K562 (cell line): ENCODE results near the gene ACTN4. TPM values are rescaled to one million over a fixed set of nuclear protein-coding genes. Genes with fewer than 3 reads are reported as not detected.
A peak's percentile ranks its signal among the peaks of the same experiment; 100 is the strongest.

Experiments used
- ATAC-seq: fragments of 200-7000 bp; cut with Tn5 transposase; 3 replicates; pipeline ENCODE4 v1.9.1; 2020; ENCODE audit warnings: moderate library complexity
- BruUV-seq: library from RNA; stranded (reverse); fragments of 400-500 nt; replicated peaks from 2 replicates; lab custom pipeline; 2021; lab: Mats Ljungman, UMichigan
- CTCF ChIA-PET: fragments of 300-600 bp; formaldehyde crosslinking; extraction: SDS; loops from one replicate; lab custom pipeline; 2021; ENCODE audit warnings: low intra/inter-chr PET ratio; lab: Yijun Ruan, JAX
- POLR2A ChIA-PET: fragments of 300-600, 350-650 bp; sonication (Branson Sonifier 250); formaldehyde crosslinking; extraction: SDS; loops from one replicate; lab custom pipeline; 2021; ENCODE audit warnings: antibody characterized with exemption, inconsistent platforms; lab: Yijun Ruan, JAX
- DNase-seq, 4 experiments: peaks; one replicate each; pipeline versions ENCODE4 v3.0.0 to v3.0.0-alpha.2; 2011 to 2018; ENCODE audit warnings: low spot score in 3 of 4, mixed read lengths in 3 of 4; ENCODE audit errors: extremely low read depth in 1 of 4
- FAIRE-seq: peaks from 2 replicates; lab custom pipeline; 2011; peaks lifted over from hg19 to GRCh38; lab: Jason Lieb, UNC
- H2AFZ ChIP-seq: 2 replicates; pipeline ENCODE4 v1.6.0; 2011; ENCODE audit warnings: low read depth, low read length, control low read depth, inconsistent platforms
- H3K27ac ChIP-seq: fragments of 200-600 bp; 3 replicates; pipeline ENCODE4 v1.8.0; 2011; ENCODE audit warnings: low read depth, mild to moderate bottlenecking, control low read depth, inconsistent platforms, low read length, moderate library complexity, mixed read lengths; ENCODE audit errors: extremely low read depth
- H3K27me3 ChIP-seq, 2 experiments: fragments of 300-600 bp in 1 of 2; 2 replicates in 1 of 2; 3 replicates in 1 of 2; pipeline versions ENCODE4 v1.6.0 to v1.8.0; 2011; ENCODE audit warnings: inconsistent platforms in 2 of 2, low read length in 2 of 2, mild to moderate bottlenecking in 1 of 2, mixed read lengths in 1 of 2, moderate library complexity in 1 of 2; ENCODE audit not compliant: control insufficient read depth in 2 of 2, insufficient read depth in 2 of 2
- H3K36me3 ChIP-seq: fragments of 300-600 bp; 3 replicates; pipeline ENCODE4 v1.8.0; 2011; ENCODE audit warnings: mild to moderate bottlenecking, low read length, inconsistent platforms; ENCODE audit not compliant: control insufficient read depth, insufficient read depth
- H3K4me1 ChIP-seq, 2 experiments: fragments of 200-600 bp in 1 of 2; replicated peaks in 1 of 2; 2 replicates in 1 of 2; 3 replicates in 1 of 2; pipeline versions ENCODE4 v1.5.1 to v1.8.0; 2011; ENCODE audit warnings: inconsistent platforms in 2 of 2, low read length in 2 of 2, mild to moderate bottlenecking in 1 of 2, mixed read lengths in 1 of 2, moderate library complexity in 1 of 2; ENCODE audit not compliant: control insufficient read depth in 2 of 2, insufficient read depth in 2 of 2
- H3K4me2 ChIP-seq: 2 replicates; pipeline ENCODE4 v1.6.1; 2011; ENCODE audit warnings: low read length, control low read depth, inconsistent platforms, mixed read lengths; ENCODE audit not compliant: insufficient read depth
- H3K4me3 ChIP-seq: fragments of 200-600 bp; sonication (generic), shearing (Covaris generic); 2 replicates; pipeline ENCODE4 v1.5.1; 2016; ENCODE audit warnings: control low read depth, inconsistent platforms
- H3K79me2 ChIP-seq: fragments of 200-600 bp; 3 replicates; pipeline ENCODE4 v1.8.0; 2011; ENCODE audit warnings: low read length, inconsistent platforms; ENCODE audit not compliant: control insufficient read depth, insufficient read depth
- H3K9ac ChIP-seq, 2 experiments: 2 replicates each; pipeline versions ENCODE4 v1.6.0 to v1.6.1; 2011; ENCODE audit warnings: low read depth in 2 of 2, low read length in 2 of 2, control low read depth in 1 of 2, inconsistent platforms in 1 of 2, mild to moderate bottlenecking in 1 of 2, mixed read lengths in 1 of 2; ENCODE audit not compliant: insufficient read depth in 1 of 2
- H3K9me1 ChIP-seq: one replicate; pipeline ENCODE4 v1.6.0; 2011; ENCODE audit warnings: inconsistent platforms, mild to moderate bottlenecking, low read length, moderate library complexity; ENCODE audit not compliant: control insufficient read depth, insufficient read depth
- H3K9me3 ChIP-seq: replicated peaks from 2 replicates; pipeline ENCODE4 v1.5.1; 2011; ENCODE audit warnings: low read depth, low read length, inconsistent platforms; ENCODE audit not compliant: control insufficient read depth, insufficient read depth
- H4K20me1 ChIP-seq: replicated peaks from 2 replicates; pipeline ENCODE4 v1.6.1; 2011; ENCODE audit warnings: low read length, inconsistent platforms, mixed read lengths; ENCODE audit not compliant: control insufficient read depth, insufficient read depth
- CBX3 ChIP-seq, 2 experiments: IDR thresholded peaks; 1 replicate in 1 of 2; 2 replicates in 1 of 2; pipeline ENCODE4 v1.6.1; 2012; ENCODE audit warnings: inconsistent platforms in 2 of 2, low read length in 2 of 2, borderline replicate concordance in 1 of 2, control low read depth in 1 of 2
- CEBPB ChIP-seq: fragments of 450-650 bp; IDR thresholded peaks from 2 replicates; pipeline ENCODE4 v1.6.1; 2016; ENCODE audit warnings: missing genetic modification characterization, missing compliant biosample characterization
- ELF4 ChIP-seq: fragments of 450-650 bp; formaldehyde crosslinking; IDR thresholded peaks from 2 replicates; pipeline ENCODE4 v1.4.0; 2022; ENCODE audit warnings: missing genetic modification characterization
- FOSL1 ChIP-seq: fragments of 200-800 bp; sonication (Bioruptor generic); conservative IDR thresholded peaks from 2 replicates; pipeline ENCODE4 v1.6.1; 2016; ENCODE audit warnings: missing genetic modification characterization, missing compliant biosample characterization
- HNRNPL ChIP-seq: fragments of 200-400 bp; formaldehyde crosslinking; IDR thresholded peaks from 2 replicates; pipeline ENCODE4 v1.6.1; 2017; ENCODE audit warnings: low read depth, mild to moderate bottlenecking, low read length
- ILF3 ChIP-seq: fragments of 450-650 bp; IDR thresholded peaks from 2 replicates; pipeline ENCODE4 v1.6.1; 2018; ENCODE audit warnings: antibody characterized with exemption, mild to moderate bottlenecking, moderate library complexity, borderline replicate concordance
- PRDM10 ChIP-seq: fragments of 450-650 bp; IDR thresholded peaks from 2 replicates; pipeline ENCODE4 v1.6.1; 2018; ENCODE audit not compliant: partially characterized antibody
- SOX6 ChIP-seq: fragments of 450-650 bp; IDR thresholded peaks from 2 replicates; pipeline ENCODE4 v1.6.1; 2014; ENCODE audit warnings: mild to moderate bottlenecking
- SRSF1 ChIP-seq: fragments of 200-400 bp; formaldehyde crosslinking; IDR thresholded peaks from 2 replicates; pipeline ENCODE4 v1.6.1; 2017; ENCODE audit warnings: mild to moderate bottlenecking, low read depth, low read length, moderate library complexity
- TFAM ChIP-seq: fragments of 250-450 bp; sonication (Bioruptor Pico); conservative IDR thresholded peaks from 2 replicates; pipeline ENCODE4 v1.5.0; 2021; ENCODE audit warnings: mild to moderate bottlenecking, moderate library complexity
- ZNF586 ChIP-seq: fragments of 450-650 bp; formaldehyde crosslinking; conservative IDR thresholded peaks from 2 replicates; pipeline ENCODE4 v1.4.0; 2020; ENCODE audit warnings: mild to moderate bottlenecking, moderate library complexity
- WGBS: fragments of 100-300 bp; shearing (Covaris generic); methylation state at CpG from one replicate; pipeline ENCODE4 v1.1.6; 2016; ENCODE audit warnings: low coverage, mixed read lengths; ENCODE audit not compliant: insufficient coverage; ENCODE audit errors: missing lambda C conversion rate; 5-methylcytosine and 5-hydroxymethylcytosine counted together
- in situ Hi-C: fragments of 300-500 bp; cut with MboI; formaldehyde crosslinking; loops from 4 replicates; pipeline ENCODE4 v1.15.0; 2018; ENCODE audit warnings: inconsistent platforms, mixed read lengths
- intact Hi-C: fragments of 100-400 bp; cut with micrococcal nuclease; formaldehyde crosslinking; loops from 2 replicates; pipeline ENCODE4 v1.14.2; 2022
- polyA plus RNA-seq, 8 experiments: library from polyadenylated mRNA; depleted of rRNA in 4 of 8; stranded (reverse) in 5 of 8; unstranded in 3 of 8; fragments of >200 nt; fragmentation: Nextera tagmentation in 2 of 8; fragmentation: Illumina TruSeq in 1 of 8; extraction: Ambion mirVana in 2 of 8; extraction: Trizol in 1 of 8; gene quantifications; 2 replicates each; pipeline versions ENCODE4 v1.2.1 to v1.2.3, GENCODE V29; 2011 to 2014; ENCODE audit warnings: inconsistent platforms in 1 of 8, missing spikeins in 1 of 8
- total RNA-seq, 7 experiments: library from RNA; depleted of rRNA in 6 of 7; stranded (reverse); fragments of >200 nt in 6 of 7; fragmentation: Illumina TruSeq in 2 of 7; extraction: Trizol in 2 of 7; gene quantifications; 2 replicates each; pipeline versions ENCODE4 v1.2.1 to v1.2.3, GENCODE V29; 2011 to 2021; ENCODE audit warnings: low replicate concordance in 1 of 7
- TF ChIP-seq, protein P1 (sequence below): fragments of 250-450 bp; sonication (Bioruptor Pico); IDR thresholded peaks from 2 replicates; pipeline ENCODE4 v1.8.0; 2021; ENCODE audit warnings: moderate library complexity, mild to moderate bottlenecking, inconsistent platforms
- TF ChIP-seq, protein P2 (sequence below): fragments of 200-800 bp; sonication (Bioruptor generic); IDR thresholded peaks from 2 replicates; pipeline ENCODE4 v1.6.1; 2016; ENCODE audit warnings: missing genetic modification characterization, missing compliant biosample characterization

ACTN4 gene
- total and polyA plus RNA-seq, 9 of the 15 experiments (the other 6 are each of a cell fraction or from before 2014, with no cell fraction given) = 3.1 to 385 (median 125) TPM

GRCh38 chr19:38650911-38651584 is 3.6 kb downstream of the ACTN4 start:
- no peaks in the 10 kb centered on the region for H3K9me3 ChIP-seq
- H3K9me1 ChIP-seq = no peaks in the 10 kb centered on the region
- ChIA-PET CTCF (no interaction called here), POLR2A (interaction anchor here (1.0 to 1.4 kb wide), 4 partner anchors 13 to 72 kb away, joined by 3 to 8 read pairs (median 4); no protein-coding TSS in a partner anchor)
- no peaks in the 10 kb centered on the region for H3K27me3 ChIP-seq
- intact Hi-C loops (loop anchor here (5.0 kb wide), 1 partner anchor 36 kb away; no protein-coding TSS in a partner anchor), in situ Hi-C loops (no loop called here)
- peaks cover 87% of the 10 kb centered on the region for H3K79me2 ChIP-seq
- FAIRE-seq (no peak), ATAC-seq (no peak), DNase-seq (no peak)
- 42% methylated on average over 12 of the region's 12 CpGs for WGBS
- H4K20me1 ChIP-seq = peaks cover 33% of the 10 kb centered on the region
- peak overlapping the region; percentile 94 for H3K4me2 ChIP-seq
- no peak overlapping the region for H2AFZ ChIP-seq
- peaks cover 42 to 45% of the 10 kb centered on the region in 2 experiments for H3K4me1 ChIP-seq
- BruUV-seq = no TSS peak
- H3K9ac ChIP-seq = peak overlapping the region; percentile 51 to 84
- peak overlapping the region; percentile 99 for H3K4me3 ChIP-seq
- H3K27ac ChIP-seq = peak overlapping the region; percentile 81; the same call in 2 of the 3 replicates
- H3K36me3 ChIP-seq = peaks cover 39% of the 10 kb centered on the region; the same call in 2 of the 3 replicates
- no peak for TF ChIP-seq ZNF586 (CRISPR knock-in tag)
- no peak for TF ChIP-seq HNRNPL
- TF ChIP-seq SRSF1 = no peak
- TF ChIP-seq, protein P1, sequence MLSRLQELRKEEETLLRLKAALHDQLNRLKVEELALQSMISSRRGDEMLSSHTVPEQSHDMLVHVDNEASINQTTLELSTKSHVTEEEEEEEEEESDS (CRISPR knock-in tag) = no peak
- no peak for TF ChIP-seq ELF4
- TF ChIP-seq, protein P2, sequence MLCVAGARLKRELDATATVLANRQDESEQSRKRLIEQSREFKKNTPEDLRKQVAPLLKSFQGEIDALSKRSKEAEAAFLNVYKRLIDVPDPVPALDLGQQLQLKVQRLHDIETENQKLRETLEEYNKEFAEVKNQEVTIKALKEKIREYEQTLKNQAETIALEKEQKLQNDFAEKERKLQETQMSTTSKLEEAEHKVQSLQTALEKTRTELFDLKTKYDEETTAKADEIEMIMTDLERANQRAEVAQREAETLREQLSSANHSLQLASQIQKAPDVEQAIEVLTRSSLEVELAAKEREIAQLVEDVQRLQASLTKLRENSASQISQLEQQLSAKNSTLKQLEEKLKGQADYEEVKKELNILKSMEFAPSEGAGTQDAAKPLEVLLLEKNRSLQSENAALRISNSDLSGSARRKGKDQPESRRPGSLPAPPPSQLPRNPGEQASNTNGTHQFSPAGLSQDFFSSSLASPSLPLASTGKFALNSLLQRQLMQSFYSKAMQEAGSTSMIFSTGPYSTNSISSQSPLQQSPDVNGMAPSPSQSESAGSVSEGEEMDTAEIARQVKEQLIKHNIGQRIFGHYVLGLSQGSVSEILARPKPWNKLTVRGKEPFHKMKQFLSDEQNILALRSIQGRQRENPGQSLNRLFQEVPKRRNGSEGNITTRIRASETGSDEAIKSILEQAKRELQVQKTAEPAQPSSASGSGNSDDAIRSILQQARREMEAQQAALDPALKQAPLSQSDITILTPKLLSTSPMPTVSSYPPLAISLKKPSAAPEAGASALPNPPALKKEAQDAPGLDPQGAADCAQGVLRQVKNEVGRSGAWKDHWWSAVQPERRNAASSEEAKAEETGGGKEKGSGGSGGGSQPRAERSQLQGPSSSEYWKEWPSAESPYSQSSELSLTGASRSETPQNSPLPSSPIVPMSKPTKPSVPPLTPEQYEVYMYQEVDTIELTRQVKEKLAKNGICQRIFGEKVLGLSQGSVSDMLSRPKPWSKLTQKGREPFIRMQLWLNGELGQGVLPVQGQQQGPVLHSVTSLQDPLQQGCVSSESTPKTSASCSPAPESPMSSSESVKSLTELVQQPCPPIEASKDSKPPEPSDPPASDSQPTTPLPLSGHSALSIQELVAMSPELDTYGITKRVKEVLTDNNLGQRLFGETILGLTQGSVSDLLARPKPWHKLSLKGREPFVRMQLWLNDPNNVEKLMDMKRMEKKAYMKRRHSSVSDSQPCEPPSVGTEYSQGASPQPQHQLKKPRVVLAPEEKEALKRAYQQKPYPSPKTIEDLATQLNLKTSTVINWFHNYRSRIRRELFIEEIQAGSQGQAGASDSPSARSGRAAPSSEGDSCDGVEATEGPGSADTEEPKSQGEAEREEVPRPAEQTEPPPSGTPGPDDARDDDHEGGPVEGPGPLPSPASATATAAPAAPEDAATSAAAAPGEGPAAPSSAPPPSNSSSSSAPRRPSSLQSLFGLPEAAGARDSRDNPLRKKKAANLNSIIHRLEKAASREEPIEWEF (CRISPR knock-in tag) = no peak
- no peak for TF ChIP-seq CBX3 (IDR thresholded peaks at IDR 0.05; ENCODE audit: borderline replicate concordance in 1 of 2, low read length in 2 of 2)
- TF ChIP-seq TFAM (CRISPR knock-in tag) = no peak
- peak; percentile 57 for TF ChIP-seq PRDM10
- TF ChIP-seq SOX6 = 0 out of 2 replicates have a peak, but pooled peaks have one; percentile 10
- TF ChIP-seq FOSL1 = 0 out of 2 replicates have a peak, but pooled peaks have one; percentile 19
- peak; percentile 63 for TF ChIP-seq CEBPB (tag)
- TF ChIP-seq ILF3 = no peak
